Thyroid gland (tissue), 4 donors: ENCODE results near the gene GOLGA1.

ENCODE experiments used
- POLR2A ChIP-seq, 2 donors: fragments of 450-650 bp; IDR thresholded peaks; one replicate each; pipeline ENCODE4 v1.6.1; 2017; ENCODE audit warnings: antibody characterized with exemption in 2 of 2, mild to moderate bottlenecking in 2 of 2, moderate library complexity in 1 of 2
- TF ChIP-seq, protein P1 (sequence below), 6 experiments: fragments of 200-600 bp in 3 of 6; fragments of 450-650 bp in 3 of 6; sonication (generic) in 3 of 6; IDR thresholded peaks; one replicate each; pipeline ENCODE4 v1.5.1; 2016 to 2019; ENCODE audit warnings: antibody characterized with exemption in 6 of 6, mild to moderate bottlenecking in 2 of 6, inconsistent platforms in 1 of 6, moderate library complexity in 1 of 6

DNA sequence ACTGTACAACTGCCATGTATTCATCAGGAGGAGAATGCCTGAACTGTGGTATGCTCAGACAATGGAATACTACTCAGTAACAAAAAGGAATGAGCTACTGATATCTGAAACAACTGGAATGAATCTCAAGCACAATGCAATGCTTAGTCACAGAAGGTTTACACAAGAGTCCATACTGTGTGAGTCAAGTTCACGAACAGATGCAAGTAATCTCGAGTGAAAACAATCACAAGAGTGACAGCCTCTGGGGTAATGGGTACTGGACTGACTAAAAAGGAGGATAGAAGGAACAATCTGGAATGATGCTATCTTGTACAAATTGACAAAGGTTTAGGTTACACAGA is 19.5 kb upstream of the GOLGA1 start:
- TF ChIP-seq, protein P1, sequence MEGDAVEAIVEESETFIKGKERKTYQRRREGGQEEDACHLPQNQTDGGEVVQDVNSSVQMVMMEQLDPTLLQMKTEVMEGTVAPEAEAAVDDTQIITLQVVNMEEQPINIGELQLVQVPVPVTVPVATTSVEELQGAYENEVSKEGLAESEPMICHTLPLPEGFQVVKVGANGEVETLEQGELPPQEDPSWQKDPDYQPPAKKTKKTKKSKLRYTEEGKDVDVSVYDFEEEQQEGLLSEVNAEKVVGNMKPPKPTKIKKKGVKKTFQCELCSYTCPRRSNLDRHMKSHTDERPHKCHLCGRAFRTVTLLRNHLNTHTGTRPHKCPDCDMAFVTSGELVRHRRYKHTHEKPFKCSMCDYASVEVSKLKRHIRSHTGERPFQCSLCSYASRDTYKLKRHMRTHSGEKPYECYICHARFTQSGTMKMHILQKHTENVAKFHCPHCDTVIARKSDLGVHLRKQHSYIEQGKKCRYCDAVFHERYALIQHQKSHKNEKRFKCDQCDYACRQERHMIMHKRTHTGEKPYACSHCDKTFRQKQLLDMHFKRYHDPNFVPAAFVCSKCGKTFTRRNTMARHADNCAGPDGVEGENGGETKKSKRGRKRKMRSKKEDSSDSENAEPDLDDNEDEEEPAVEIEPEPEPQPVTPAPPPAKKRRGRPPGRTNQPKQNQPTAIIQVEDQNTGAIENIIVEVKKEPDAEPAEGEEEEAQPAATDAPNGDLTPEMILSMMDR (IDR thresholded peaks at IDR 0.05): no peak
- TF ChIP-seq POLR2A (IDR thresholded peaks at IDR 0.05): no peak
